ENCODE results near the gene TMEM44.

Gene TMEM44

DNA sequence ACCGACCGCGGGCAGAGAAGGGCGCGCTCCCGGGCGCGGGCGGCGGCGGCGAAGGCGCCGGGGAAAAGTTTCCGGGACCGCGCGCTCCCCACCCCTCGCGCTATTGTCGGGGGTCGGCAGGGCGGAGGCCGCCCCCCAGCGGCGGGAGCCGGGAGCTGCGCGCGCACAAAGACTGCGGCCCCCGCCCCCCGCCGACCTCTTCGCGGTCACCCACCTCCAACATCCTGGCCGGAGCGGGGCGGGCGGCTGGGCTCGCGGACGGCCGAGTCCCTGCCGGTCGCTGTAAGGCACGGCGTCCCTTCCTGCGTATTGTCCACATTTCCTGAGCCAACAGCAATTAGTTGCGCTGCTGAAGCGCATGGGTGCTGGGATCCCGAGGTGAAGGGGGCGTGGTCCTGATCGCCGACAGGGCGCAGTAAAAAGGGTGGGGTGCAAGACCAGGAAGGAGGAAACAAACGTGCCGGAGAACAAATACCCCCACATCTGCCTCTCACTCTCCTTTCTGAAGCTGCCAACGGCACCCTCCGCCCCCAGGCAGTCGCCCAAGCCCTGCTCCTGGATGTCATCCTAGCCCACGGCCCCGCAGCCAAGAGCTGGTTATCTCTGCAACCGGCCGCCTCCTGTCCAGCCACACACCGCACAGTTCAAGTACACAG, at the start of gene TMEM44:
Gene TMEM44, minus strand, starts transcription at position 71 of the 656 bp plus-strand sequence. CDS start 204 bp downstream, outside the sequence.
- FAIRE-seq: no peak

GRCh38 chr3:194682694-194683310, 49.6 kb upstream of the TMEM44 start:
- peak; percentile 82 for FAIRE-seq

DNA sequence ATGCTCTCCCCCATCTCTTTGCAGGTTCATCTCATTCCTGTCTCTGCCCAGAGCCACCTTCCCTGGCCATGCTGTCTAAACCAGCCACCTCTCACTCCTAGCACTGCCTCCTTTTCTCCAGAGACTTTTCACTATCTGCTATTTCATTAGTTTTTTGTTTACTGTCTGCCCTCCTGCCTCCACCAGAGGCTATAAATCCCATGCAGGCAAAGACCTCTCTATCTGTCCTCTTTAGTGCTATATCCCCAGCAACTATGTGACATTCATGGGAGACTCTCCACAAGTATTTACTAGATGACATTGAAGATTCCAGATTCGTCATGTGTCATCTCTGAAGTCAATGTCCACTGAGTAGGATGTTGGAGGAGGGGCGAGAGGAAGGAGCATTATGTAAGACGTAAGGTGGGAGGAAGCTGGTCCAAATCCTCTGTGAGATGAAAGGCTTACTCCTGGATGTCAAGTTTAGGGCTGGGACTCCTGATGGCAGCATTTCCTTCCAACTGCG, 49.0 kb upstream of the TMEM44 start:
- FAIRE-seq: no peak

GRCh38 chr3:194680888-194681615, 47.8 kb upstream of the TMEM44 start:
- no peak for FAIRE-seq

DNA sequence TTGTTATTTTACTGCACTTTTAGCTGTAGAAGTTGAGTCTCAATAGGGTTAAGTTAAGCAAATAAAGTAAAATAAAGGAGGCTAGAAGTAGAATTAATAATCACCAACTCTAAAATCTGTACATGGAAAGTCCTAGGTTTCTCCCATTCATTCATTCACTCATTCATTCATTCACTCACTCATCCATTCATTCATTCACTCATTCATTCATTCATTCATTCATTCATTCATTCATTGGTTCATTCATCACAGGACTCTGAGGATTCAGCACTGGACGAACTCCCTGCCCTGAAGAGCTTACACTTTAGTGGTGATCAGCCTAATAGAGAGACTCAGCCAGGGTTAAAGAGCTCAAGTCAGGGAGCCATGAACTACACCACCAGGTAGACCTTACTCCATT, 43.3 kb upstream of the TMEM44 start:
- no peak for FAIRE-seq

DNA sequence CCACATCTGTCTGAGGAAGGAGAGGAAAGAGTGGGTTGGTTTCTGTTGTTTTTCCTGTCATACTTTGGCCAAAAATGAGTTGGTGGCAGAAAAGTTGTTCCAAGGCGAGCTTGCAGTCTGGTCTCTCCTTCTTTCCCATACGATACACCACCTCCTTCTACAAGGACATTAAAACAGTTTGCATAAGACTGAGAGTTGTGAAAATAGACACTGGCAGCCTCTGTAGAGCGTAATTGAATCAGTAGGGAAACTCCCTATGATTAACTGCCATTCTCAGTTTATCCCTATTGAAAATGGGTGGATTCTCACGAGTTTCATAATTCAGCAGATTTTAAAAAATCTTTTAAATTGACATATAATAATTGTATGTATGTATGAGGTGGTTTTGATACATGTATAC, 42.5 kb upstream of the TMEM44 start:
- no peak for FAIRE-seq

- no peak for FAIRE-seq
Measured at GRCh38 chr3:194675081-194675640, 41.9 kb upstream of the TMEM44 start.

- FAIRE-seq: no peak
Measured at GRCh38 chr3:194673761-194674160, 40.5 kb upstream of the TMEM44 start.

DNA sequence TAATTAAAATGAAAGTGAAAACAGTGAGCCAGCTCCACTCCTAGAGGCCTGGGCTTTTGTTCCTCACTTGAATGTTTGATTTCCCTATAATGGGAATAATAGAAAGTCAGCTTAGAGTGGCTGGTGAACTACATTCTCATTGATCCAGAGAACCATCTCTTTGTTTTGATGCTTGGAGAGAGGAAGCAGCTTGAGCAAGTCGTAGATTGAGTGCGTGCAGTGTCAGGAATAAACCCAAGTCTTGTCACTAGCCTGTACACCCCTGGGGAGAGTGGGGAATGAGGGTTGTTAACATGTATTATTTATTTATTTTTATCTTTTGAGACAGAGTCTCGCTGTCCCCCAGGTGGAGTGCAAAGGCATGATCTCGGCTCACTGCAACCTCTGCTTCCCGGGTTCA, 39.7 kb upstream of the TMEM44 start:
- no peak for FAIRE-seq

- peak; percentile 75 for FAIRE-seq
Measured at GRCh38 chr3:194671900-194672808, 38.9 kb upstream of the TMEM44 start, which contains the start of gene LSG1. LSG1 (minus strand) TSS chr3:194672191; CDS start chr3:194672162, 29 bp downstream.

DNA sequence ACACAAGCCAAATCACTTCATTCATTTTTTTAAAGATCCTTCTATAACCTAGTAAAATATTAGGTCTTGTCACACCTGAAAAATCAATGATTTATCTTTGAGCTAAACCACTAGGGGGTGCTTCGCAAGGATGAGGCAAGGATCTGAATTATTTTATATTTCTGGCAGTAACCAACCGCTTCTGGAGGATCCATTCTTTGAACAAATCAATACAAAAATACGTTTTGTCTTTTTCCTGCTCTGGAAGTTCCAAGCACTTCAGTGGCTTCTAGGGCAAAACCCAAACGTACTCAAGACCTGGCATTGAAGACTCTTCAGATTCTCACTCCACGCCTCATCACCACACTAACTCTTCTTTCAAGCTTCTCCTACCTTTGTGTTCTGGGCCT, 38.3 kb upstream of the TMEM44 start:
- FAIRE-seq: peak; percentile 51

DNA sequence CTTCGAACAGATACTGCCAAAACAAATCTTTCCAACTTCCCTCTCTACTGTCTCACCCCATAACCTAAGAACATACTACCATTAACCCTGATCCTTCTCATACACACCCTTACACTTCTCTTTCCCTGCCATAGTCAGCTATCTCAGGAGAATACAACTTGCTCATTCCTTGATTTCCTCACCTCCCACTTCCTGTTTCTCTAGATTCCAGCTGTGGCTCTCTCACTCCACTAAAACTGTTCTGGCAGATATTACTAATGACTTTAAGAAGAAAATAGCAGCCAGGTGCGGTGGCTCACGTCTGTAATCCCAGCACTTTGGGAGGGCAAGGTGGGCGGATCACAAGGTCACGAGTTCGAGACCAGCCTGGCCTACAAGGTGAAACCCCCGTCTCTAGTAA, 34.1 kb upstream of the TMEM44 start:
- FAIRE-seq: no peak

GRCh38 chr3:194664857-194665256, 31.6 kb upstream of the TMEM44 start:
- FAIRE-seq: no peak

DNA sequence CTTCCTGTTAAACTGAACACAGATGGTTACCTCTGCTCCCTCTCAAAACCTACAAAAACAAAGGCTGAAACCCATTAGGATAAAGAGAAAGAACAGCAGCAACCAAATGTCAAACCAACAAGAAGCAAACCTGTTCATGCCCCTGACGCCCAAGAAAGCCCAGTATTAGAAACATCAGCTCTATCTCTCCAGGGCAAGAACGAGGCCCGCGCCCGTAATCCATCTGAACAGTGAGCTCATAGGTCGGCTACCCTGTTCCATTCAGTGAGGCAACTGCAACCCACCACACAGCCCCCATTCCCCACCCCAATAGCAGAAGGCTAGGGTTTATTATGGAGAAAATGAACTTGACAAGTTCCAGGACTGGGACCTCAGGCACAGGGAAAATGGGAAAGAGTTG, 28.7 kb upstream of the TMEM44 start:
- FAIRE-seq: no peak

DNA sequence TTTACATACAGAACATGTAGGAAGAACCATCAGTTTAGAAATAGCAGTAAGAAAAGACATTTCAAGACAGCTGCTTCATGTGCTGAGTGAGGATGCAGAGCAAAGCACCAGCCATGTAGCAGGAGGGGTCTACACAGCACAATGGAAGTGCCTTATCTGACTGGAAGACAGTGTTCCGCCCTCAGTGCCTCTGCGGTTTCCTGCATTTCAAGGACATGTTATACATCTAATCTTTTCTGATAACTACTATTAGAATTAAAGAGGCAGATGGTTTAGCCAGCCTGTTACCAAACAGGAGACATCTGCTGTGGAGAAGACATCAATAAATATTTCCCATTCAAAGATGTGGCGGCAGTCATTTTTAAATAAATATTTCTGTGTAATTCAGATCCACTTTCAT, 28.2 kb upstream of the TMEM44 start:
- no peak for FAIRE-seq

- FAIRE-seq: no peak
Measured at GRCh38 chr3:194659778-194660177, 26.6 kb upstream of the TMEM44 start.

GRCh38 chr3:194658477-194659242, 25.4 kb upstream of the TMEM44 start:
- FAIRE-seq: no peak

DNA sequence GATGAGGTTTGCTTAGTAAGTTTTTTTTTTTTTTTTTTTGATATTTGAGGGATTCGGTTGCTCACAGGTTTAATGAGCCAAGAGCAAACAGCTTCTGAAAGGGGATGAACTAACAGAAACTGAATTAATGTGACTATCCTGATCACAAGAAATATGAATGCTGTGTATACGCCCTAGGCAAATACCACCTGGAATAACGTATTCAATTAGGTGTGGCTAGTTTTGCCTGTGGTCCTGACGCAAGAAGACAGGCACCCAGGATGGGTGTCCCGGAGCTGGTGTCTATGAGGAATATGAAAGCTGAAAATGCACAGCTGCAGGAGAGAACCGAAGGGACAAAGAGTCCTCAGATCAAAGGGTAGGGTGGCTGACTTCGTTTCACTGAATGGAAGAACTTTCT, 24.2 kb upstream of the TMEM44 start:
- no peak for FAIRE-seq

- FAIRE-seq: no peak
Measured at GRCh38 chr3:194654443-194654842, 21.2 kb upstream of the TMEM44 start.

DNA sequence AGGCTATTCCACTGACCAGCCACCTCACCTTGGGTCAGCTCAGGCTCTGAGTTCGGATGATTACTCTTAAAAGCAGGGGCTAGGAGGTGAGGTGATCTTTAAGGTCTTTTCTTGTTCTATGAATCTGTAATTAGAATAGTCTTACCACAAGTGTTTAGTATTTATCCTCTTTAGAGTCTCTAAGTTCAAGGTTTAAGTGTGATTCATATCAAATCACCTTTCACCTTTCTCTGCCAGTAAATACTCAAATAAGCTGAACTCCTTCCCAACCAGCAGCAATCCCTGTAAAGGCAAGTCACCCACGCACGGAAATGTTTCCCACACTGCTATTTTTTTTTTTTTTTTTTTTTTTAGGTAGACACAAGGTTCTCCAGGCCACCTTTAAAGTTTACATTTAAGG, 14.5 kb upstream of the TMEM44 start:
- FAIRE-seq: no peak

- FAIRE-seq: no peak
Measured at GRCh38 chr3:194642769-194643168, 9.6 kb upstream of the TMEM44 start.

DNA sequence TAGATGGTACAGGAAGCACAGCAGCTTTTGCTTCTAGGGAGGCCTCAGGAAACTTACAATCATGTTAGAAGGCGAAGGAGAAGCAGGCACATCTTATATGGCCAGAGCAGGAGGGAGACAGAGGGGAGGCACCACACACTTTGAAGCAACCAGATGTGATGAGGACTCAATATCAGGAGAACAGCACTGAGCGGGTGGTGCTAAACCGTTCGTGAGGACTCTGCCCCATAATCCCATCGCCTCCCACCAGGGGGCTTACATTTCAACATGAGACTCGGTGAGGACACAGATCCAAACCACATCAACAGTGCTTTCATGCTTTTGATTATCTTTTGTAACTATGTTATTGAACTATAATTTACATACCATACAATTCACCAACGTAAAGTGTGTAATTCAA, 7.6 kb upstream of the TMEM44 start:
- no peak for FAIRE-seq

All from G401.6 (cell line).